ENCODE measurements around the gene ASXL1. TPM values are rescaled to one million over a fixed set of nuclear protein-coding genes. Genes with fewer than 3 reads are reported as not detected.

Gene ASXL1
- total and polyA plus RNA-seq, 10 of the 15 experiments (the other 5 are each of a cell fraction or from before 2014, with no cell fraction given): 11.0 to 87.6 (median 56.8) TPM

DNA sequence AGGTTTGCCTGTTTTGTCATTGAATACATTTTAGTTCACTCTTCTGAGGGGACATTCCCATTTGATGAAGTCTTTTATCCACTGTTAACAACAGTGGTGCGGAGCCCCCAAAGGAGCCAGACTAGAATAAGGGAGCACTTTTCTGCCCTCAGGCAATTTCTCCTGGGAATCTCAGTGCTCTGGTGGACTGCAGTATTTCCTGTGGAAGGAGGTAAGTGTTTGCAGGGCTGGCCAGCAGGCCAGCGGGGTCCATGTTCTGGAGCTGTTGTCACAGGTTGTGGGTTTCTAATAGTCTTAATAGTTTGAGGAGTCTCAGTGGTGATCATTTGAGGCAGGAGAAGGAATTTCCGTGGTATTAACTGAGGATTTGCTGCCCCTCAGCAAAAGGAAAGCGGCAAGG, 83.5 kb downstream of the ASXL1 start:
- H2AFZ ChIP-seq (ENCODE audit: control insufficient read depth, low read depth, low read length): no peak overlapping the region
- no peak for FAIRE-seq
- no peak overlapping the region for H3K9ac ChIP-seq (ENCODE audit: control insufficient read depth, insufficient read depth, low read length)
- no peak overlapping the region for H3K4me2 ChIP-seq (ENCODE audit: control insufficient read depth, insufficient read depth)
- ChIA-PET SMC1A (ENCODE audit: uncharacterized antibody, unreplicated experiment) (interaction anchor here (0.9 kb wide), 1 partner anchor 25 kb away, joined by 3 read pairs; no protein-coding TSS in a partner anchor), RAD21 (ENCODE audit: unreplicated experiment) (interaction anchor here (0.6 kb wide), 1 partner anchor 11 kb away, joined by 3 read pairs; no protein-coding TSS in a partner anchor), POLR2A (no interaction called here), CTCF (no interaction called here)
- in situ Hi-C loops (cut with MboI): no loop called here
- H3K27me3 ChIP-seq (replicated peaks in 1 of 2; ENCODE audit: control insufficient read depth in 2 of 2, insufficient read depth in 2 of 2, low read length in 1 of 2): no peaks in the 10 kb centered on the region
- peaks cover 16 to 20% of the 10 kb centered on the region in 2 experiments for H3K36me3 ChIP-seq (ENCODE audit: control insufficient read depth in 2 of 2, insufficient read depth in 2 of 2, low read length in 1 of 2)
- BruUV-seq (replicated peaks): no TSS peak
- no peak for ATAC-seq
- TF ChIP-seq CREM (IDR thresholded peaks at IDR 0.05; ENCODE audit: low read depth): no peak
- no peak for TF ChIP-seq WRNIP1 (IDR thresholded peaks at IDR 0.05; ENCODE audit: borderline replicate concordance, low read depth, low read length)
- TF ChIP-seq, protein P1, sequence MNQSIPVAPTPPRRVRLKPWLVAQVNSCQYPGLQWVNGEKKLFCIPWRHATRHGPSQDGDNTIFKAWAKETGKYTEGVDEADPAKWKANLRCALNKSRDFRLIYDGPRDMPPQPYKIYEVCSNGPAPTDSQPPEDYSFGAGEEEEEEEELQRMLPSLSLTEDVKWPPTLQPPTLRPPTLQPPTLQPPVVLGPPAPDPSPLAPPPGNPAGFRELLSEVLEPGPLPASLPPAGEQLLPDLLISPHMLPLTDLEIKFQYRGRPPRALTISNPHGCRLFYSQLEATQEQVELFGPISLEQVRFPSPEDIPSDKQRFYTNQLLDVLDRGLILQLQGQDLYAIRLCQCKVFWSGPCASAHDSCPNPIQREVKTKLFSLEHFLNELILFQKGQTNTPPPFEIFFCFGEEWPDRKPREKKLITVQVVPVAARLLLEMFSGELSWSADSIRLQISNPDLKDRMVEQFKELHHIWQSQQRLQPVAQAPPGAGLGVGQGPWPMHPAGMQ (IDR thresholded peaks at IDR 0.05; ENCODE audit: borderline replicate concordance): no peak
- TF ChIP-seq HDGF (IDR thresholded peaks at IDR 0.05): no peak
- TF ChIP-seq, protein P2, sequence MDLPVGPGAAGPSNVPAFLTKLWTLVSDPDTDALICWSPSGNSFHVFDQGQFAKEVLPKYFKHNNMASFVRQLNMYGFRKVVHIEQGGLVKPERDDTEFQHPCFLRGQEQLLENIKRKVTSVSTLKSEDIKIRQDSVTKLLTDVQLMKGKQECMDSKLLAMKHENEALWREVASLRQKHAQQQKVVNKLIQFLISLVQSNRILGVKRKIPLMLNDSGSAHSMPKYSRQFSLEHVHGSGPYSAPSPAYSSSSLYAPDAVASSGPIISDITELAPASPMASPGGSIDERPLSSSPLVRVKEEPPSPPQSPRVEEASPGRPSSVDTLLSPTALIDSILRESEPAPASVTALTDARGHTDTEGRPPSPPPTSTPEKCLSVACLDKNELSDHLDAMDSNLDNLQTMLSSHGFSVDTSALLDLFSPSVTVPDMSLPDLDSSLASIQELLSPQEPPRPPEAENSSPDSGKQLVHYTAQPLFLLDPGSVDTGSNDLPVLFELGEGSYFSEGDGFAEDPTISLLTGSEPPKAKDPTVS (IDR thresholded peaks at IDR 0.05; ENCODE audit: low read depth, low read length): no peak
- no peak for TF ChIP-seq HCFC1 (IDR thresholded peaks at IDR 0.05; ENCODE audit: low read length)
- no peak for TF ChIP-seq SMAD5 (IDR thresholded peaks at IDR 0.05; ENCODE audit: low read depth)
- TF ChIP-seq, protein P3, sequence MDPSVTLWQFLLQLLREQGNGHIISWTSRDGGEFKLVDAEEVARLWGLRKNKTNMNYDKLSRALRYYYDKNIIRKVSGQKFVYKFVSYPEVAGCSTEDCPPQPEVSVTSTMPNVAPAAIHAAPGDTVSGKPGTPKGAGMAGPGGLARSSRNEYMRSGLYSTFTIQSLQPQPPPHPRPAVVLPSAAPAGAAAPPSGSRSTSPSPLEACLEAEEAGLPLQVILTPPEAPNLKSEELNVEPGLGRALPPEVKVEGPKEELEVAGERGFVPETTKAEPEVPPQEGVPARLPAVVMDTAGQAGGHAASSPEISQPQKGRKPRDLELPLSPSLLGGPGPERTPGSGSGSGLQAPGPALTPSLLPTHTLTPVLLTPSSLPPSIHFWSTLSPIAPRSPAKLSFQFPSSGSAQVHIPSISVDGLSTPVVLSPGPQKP (IDR thresholded peaks at IDR 0.05; ENCODE audit: low read depth, low read length): no peak
- TF ChIP-seq HDAC2 (IDR thresholded peaks at IDR 0.05): no peak
- no peak for TF ChIP-seq SPI1 (IDR thresholded peaks at IDR 0.05; ENCODE audit: borderline replicate concordance, insufficient read depth, low read depth, low read length)
- TF ChIP-seq, protein P4, sequence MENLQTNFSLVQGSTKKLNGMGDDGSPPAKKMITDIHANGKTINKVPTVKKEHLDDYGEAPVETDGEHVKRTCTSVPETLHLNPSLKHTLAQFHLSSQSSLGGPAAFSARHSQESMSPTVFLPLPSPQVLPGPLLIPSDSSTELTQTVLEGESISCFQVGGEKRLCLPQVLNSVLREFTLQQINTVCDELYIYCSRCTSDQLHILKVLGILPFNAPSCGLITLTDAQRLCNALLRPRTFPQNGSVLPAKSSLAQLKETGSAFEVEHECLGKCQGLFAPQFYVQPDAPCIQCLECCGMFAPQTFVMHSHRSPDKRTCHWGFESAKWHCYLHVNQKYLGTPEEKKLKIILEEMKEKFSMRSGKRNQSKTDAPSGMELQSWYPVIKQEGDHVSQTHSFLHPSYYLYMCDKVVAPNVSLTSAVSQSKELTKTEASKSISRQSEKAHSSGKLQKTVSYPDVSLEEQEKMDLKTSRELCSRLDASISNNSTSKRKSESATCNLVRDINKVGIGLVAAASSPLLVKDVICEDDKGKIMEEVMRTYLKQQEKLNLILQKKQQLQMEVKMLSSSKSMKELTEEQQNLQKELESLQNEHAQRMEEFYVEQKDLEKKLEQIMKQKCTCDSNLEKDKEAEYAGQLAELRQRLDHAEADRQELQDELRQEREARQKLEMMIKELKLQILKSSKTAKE (IDR thresholded peaks at IDR 0.05; ENCODE audit: low read depth, poor library complexity, severe bottlenecking): no peak
- no peak for TF ChIP-seq SP1 (IDR thresholded peaks at IDR 0.05; ENCODE audit: low read depth, low read length)
- TF ChIP-seq TARDBP (IDR thresholded peaks at IDR 0.05; ENCODE audit: borderline replicate concordance): no peak
- TF ChIP-seq ZNF217 (IDR thresholded peaks at IDR 0.05): no peak
- no peak for TF ChIP-seq BMI1 (IDR thresholded peaks at IDR 0.05; ENCODE audit: borderline replicate concordance)
- TF ChIP-seq ETV6 (conservative IDR thresholded peaks at IDR 0.05 in 1 of 2, IDR thresholded peaks at IDR 0.05 in 1 of 2; ENCODE audit: borderline replicate concordance in 1 of 2, low read depth in 1 of 2): no peak
- no peak for TF ChIP-seq SRF (IDR thresholded peaks at IDR 0.05; ENCODE audit: low read depth in 2 of 2, low read length in 2 of 2)
- H3K9me3 ChIP-seq (replicated peaks; ENCODE audit: control insufficient read depth, insufficient read depth, low read length): no peaks in the 10 kb centered on the region
- intact Hi-C loops (cut with micrococcal nuclease; ENCODE audit: unreplicated experiment): no loop called here
- H3K4me1 ChIP-seq (ENCODE audit: control insufficient read depth, insufficient read depth, low read length): no peaks in the 10 kb centered on the region
- H3K4me3 ChIP-seq: no peak overlapping the region
- WGBS (ENCODE audit: insufficient coverage, insufficient replicate concordance, low lambda C conversion rate, missing lambda C conversion rate): 100% methylated on average over 4 of the region's 4 CpGs
- no peaks in the 10 kb centered on the region; the same call in 1 of the 2 replicates for H4K20me1 ChIP-seq (ENCODE audit: control insufficient read depth, insufficient read depth)
- DNase-seq (ENCODE audit: low read depth, low spot score): no peak
- no peaks in the 10 kb centered on the region for H3K79me2 ChIP-seq (ENCODE audit: control insufficient read depth, insufficient read depth, low read length)
- no peak overlapping the region for H3K27ac ChIP-seq (ENCODE audit: control insufficient read depth, insufficient read depth)
